Measurements from ENCODE around the gene OR6C3.

DNA sequence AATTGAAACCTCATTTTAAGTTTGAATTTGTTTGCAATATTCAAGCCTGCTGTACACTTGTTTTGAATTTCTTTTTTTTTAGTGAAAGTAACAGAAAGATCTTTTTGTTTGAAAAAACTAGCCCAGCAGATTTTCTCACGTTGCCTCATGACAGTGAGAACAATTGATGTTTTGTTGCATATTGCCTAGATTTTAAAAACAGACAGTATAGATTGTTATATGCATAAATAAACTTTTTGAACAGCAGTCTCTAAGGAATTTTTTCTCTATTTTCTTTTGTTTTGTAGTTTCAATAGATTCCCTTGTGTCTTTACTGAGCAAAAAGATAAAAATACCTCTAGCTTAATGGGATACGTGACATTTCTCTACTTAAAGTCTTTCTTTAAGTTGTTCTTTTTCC, 49.6 kb upstream of the OR6C3 start:
- TF ChIP-seq, protein P1, sequence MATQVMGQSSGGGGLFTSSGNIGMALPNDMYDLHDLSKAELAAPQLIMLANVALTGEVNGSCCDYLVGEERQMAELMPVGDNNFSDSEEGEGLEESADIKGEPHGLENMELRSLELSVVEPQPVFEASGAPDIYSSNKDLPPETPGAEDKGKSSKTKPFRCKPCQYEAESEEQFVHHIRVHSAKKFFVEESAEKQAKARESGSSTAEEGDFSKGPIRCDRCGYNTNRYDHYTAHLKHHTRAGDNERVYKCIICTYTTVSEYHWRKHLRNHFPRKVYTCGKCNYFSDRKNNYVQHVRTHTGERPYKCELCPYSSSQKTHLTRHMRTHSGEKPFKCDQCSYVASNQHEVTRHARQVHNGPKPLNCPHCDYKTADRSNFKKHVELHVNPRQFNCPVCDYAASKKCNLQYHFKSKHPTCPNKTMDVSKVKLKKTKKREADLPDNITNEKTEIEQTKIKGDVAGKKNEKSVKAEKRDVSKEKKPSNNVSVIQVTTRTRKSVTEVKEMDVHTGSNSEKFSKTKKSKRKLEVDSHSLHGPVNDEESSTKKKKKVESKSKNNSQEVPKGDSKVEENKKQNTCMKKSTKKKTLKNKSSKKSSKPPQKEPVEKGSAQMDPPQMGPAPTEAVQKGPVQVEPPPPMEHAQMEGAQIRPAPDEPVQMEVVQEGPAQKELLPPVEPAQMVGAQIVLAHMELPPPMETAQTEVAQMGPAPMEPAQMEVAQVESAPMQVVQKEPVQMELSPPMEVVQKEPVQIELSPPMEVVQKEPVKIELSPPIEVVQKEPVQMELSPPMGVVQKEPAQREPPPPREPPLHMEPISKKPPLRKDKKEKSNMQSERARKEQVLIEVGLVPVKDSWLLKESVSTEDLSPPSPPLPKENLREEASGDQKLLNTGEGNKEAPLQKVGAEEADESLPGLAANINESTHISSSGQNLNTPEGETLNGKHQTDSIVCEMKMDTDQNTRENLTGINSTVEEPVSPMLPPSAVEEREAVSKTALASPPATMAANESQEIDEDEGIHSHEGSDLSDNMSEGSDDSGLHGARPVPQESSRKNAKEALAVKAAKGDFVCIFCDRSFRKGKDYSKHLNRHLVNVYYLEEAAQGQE (IDR thresholded peaks at IDR 0.05; ENCODE audit: insufficient replicate concordance, low read depth) = no peak
- TF ChIP-seq POLR2AphosphoS5 (IDR thresholded peaks at IDR 0.05; ENCODE audit: low read depth) (no peak), GABPA (IDR thresholded peaks at IDR 0.05; ENCODE audit: low read depth) (no peak), SPI1 (IDR thresholded peaks at IDR 0.05; ENCODE audit: borderline replicate concordance, low read depth) (no peak)
- TF ChIP-seq, protein P2, sequence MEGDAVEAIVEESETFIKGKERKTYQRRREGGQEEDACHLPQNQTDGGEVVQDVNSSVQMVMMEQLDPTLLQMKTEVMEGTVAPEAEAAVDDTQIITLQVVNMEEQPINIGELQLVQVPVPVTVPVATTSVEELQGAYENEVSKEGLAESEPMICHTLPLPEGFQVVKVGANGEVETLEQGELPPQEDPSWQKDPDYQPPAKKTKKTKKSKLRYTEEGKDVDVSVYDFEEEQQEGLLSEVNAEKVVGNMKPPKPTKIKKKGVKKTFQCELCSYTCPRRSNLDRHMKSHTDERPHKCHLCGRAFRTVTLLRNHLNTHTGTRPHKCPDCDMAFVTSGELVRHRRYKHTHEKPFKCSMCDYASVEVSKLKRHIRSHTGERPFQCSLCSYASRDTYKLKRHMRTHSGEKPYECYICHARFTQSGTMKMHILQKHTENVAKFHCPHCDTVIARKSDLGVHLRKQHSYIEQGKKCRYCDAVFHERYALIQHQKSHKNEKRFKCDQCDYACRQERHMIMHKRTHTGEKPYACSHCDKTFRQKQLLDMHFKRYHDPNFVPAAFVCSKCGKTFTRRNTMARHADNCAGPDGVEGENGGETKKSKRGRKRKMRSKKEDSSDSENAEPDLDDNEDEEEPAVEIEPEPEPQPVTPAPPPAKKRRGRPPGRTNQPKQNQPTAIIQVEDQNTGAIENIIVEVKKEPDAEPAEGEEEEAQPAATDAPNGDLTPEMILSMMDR (IDR thresholded peaks at IDR 0.05; ENCODE audit: insufficient read depth, low read length) = no peak
